NCI-H2227 (cell line): ENCODE measurements around the gene CLTRN.
"Not testable (repeated sequence)": the region's sequence is repeated elsewhere in the genome, so short reads cannot be mapped to it uniquely, and the experiment has no call there.

ENCODE experiments used
- DNase-seq: peaks from one replicate; lab custom pipeline; 2025; ENCODE audit not compliant: unreplicated experiment; lab: John Stamatoyannopoulos, UW

The CLTRN gene, protein sequence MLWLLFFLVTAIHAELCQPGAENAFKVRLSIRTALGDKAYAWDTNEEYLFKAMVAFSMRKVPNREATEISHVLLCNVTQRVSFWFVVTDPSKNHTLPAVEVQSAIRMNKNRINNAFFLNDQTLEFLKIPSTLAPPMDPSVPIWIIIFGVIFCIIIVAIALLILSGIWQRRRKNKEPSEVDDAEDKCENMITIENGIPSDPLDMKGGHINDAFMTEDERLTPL

DNA sequence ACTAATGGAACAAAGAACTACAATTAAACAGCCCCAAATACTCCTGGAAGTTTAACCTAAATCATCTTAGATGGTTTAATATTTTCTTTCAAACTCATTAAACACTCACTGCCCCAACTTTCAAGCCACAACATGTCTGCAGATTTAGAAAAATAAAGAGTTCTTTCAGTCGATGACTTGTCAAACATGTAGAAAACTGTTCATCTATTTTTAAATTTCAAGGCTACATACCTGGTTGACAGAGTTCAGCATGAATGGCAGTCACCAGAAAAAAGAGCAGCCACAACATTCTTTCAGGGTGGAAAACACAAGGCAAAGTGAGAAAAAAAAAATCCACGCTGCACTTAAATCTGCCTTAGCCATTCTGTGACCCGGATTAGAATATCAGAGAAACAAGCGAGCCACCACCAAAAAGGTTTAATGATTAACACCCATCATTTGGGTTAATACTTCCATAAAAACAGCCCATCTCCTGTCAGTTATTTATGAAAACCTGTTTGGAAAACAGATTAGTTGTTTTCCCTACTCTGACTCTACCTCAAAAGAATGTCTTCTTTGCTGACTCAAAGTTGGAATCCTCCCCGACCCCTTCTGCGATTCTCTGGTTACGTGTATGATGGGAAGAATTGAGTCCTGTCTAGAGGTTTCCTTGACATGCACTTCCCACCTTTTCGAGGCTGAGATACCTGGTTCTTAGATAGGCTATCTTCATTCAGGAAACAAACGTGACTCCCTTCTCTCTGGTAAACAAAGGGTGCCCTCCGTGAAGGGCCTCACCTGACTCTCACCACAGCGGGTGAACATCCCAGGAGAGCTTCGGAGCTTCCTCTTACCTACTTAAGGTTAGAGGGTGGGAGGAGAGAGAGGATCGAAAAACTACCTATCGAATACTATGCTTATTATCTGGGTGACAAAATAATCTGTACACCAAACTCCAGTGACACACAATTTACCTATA lies at the start of gene CLTRN:
Gene CLTRN (minus strand): TSS at position 319 of the 958 bp plus-strand sequence. CDS start 30 bp downstream, at position 289.
- DNase-seq = no peak

GRCh38 chrX:15704273-15704672 lies 39.7 kb upstream of the CLTRN start:
- DNase-seq = not testable (repeated sequence)

DNA sequence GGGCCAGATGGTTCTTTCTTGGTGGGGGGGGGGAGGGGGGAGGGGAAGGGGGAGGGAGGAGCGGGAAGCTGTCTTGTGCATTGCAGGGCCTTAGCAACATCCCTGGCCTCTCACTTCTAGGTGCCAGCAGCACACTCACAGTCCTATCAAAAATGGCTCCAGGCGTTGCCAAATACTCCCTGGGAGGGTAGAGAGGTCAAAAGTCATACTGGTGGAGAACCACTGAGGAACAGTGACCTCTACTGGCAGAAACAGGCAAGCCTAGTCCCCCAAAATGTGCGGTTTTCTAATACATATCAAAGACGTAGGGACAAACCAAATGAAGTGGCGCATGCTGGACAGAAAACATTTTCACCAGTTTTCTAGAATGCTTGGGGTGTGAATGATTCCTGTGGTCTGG lies 39.2 kb upstream of the CLTRN start:
- not testable (repeated sequence) for DNase-seq

GRCh38 chrX:15702488-15703371 lies 38.1 kb upstream of the CLTRN start:
- no peak for DNase-seq

DNA sequence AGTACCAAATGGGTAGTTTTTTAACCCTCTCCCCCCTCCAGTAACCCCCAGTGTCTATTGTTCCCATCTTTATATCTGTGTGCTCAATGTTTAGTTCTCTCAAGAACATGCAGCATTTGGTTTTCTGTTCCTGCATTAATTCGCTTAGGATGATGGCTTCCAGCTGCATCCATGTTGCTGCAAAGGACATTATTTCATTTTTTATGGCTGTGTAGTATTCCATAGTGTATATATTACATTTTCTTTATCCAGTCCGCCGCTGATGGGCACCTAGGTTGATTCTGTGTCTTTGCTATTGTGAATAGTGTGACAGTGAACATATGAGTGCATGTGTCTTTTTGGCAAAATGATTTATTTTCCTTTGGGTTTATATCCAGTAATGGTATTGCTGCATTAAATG lies 31.9 kb upstream of the CLTRN start:
- DNase-seq = no peak

DNA sequence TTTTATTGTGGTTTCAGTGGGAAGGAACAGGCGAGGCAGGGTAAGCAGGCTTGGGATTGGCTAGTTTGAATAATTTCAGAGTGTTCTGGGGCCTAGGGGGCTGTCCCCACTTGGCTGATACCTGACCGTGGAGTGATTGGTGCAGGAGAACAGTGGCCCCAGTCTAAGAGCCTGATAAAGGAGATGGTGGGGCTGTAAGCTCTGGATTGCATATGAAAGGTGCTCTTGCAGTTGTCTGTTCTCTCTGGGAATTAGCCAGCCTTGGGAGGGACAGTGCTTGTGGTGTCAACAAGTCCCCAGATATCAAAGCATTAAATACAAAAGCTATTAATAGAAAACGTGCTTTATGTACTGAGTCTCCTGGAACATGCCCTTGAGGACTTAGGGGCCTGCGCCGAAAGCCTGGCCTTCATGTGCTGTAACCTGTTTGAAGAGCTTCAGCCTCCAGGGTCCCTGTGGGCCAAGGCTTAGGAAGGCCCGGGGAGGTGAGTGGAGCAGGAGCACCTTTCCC lies 30.4 kb upstream of the CLTRN start:
- DNase-seq = no peak

GRCh38 chrX:15686818-15687685 lies 22.4 kb upstream of the CLTRN start:
- DNase-seq = peak; percentile 82

- DNase-seq = no peak
Measured at GRCh38 chrX:15683193-15683592, 18.6 kb upstream of the CLTRN start.

- no peak for DNase-seq
Measured at GRCh38 chrX:15681433-15681832, 16.8 kb upstream of the CLTRN start.

- DNase-seq = no peak
Measured at GRCh38 chrX:15680401-15680800, 15.8 kb upstream of the CLTRN start.

DNA sequence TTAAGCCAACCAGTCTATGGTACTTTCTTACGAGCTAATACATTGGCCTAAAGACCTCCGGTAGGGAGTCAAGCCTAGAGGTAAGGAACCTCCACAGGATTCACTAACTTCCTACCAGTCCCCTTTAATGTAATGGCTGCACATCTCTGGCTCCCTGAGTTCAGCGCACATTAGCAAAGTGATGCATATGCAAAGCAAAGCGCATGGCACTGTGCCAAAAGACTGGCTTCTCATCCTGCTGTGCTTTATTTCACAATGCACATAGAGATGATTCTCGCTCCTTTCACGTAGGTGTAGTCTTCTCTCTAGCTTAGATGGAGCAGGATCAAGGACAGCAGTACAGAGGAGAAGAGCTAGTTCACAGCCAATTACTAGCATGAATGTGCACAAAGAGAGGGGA lies 14.6 kb upstream of the CLTRN start:
- no peak for DNase-seq

DNA sequence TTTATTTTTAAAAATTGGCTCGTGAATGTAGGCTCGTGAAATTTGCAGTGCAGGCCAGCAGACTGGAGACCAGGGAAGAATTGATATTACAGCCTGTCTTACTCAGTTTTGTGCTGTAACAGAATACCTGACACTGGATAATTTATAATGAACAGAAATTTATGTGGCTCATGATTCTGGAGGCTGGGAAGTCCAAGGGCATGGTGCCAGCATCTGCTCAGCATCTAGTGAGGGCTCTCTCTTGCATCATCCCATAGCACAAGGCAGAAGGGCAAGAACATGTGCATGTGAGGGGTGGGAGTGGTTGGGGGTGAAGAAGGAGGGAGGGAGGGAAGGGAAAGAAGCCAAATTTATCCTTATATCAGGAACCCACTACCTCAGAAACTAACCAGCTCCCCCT lies 13.7 kb upstream of the CLTRN start:
- DNase-seq = no peak

DNA sequence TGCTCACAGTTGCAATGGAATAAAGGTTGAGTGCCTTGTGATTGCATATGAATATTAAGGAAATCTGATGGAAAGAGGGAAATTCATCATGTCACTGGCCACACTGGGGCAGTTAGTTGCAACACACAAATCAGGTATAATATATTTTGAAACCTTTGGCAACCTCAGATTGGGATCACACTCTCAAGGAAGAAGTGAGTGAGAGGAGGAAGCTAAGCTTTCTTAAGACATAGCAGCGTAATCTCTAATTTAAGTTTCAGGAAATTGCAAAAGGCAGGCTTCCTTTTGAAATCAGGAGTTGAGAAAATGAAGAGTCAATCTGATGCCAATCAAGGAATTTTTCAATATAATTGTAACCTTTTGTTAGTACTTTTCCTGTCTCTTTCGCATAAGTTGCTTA lies 12.3 kb upstream of the CLTRN start:
- DNase-seq = no peak

DNA sequence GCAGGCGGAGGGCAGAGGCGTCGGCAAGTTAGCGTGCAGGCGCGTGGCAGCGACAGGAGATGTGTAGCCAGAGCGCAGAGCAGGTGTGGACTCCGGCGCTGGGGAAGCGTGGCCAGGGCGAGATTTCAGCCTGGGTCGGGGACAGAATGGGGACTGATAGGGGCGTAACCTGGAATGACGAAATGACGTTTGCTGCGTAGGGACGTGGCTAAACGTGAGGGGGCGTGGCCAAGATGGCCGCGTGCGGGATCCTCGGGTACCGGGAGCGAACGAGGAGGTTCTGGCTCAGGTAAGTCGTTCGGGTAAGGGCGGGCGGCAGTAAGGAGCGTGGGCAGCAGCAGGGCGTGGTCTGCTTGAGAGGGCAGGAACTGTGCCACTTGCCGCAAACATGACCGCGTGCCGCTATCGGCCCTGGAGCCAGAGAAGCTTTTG lies 10.9 kb upstream of the CLTRN start:
- peak; percentile 94 for DNase-seq

- peak; percentile 97 for DNase-seq
Measured at GRCh38 chrX:15674841-15675489, 10.4 kb upstream of the CLTRN start.

DNA sequence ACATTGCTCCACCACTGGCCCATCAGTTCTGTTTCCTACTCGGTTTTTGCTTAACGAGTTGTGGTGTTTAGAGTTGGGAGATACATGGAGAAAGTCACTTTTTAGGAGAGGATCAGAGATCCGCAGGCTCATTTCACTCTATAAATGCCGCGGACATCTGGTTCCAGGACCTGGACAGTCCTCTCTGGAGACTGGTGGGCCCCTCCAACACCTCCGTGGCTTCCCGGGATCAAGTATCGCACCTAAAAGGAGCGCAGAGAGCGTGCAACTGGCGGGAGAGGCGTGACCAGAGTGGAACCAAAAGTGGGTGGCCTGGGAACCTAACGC lies 9.9 kb upstream of the CLTRN start:
- no peak for DNase-seq

DNA sequence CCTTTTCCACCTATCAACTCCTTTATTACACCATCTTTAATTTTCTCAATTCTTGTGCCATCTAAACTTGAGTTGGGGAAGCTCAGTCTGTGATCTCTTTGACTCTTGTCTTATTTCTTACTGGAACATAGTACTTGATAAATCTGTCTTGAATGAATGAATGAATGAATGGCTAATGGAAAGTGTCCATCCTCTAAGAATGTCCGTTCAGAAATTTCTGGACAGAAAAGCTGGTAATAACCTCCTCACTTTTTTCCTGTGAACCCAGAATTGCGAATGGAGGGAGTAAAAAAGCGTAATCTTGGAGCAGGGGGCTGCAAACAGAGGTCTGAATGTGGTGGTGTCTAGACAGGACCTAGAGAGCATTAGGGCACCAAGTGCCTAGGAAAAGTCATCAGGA lies 9.4 kb upstream of the CLTRN start:
- DNase-seq = no peak

DNA sequence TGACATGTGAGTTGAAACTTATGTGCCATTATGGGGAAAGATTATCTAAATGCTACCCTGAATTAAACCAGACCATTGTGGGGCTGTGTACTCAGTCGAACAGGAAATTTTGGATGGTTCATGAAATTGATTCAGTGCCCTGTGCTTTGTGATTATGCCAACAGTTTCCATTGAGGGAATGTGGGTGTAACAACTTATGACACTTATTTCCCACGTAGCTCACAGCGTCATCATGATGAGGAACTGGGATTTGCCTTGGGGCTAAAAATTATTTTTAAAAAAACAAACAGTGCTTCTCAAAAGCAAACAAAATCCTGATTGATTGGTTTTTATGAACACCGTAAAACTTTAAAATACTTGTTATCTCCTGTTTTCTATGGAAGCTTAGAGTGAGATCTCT lies 8.3 kb upstream of the CLTRN start:
- DNase-seq = no peak

- DNase-seq = no peak
Measured at GRCh38 chrX:15663439-15663838, 1.2 kb downstream of the CLTRN start.

DNA sequence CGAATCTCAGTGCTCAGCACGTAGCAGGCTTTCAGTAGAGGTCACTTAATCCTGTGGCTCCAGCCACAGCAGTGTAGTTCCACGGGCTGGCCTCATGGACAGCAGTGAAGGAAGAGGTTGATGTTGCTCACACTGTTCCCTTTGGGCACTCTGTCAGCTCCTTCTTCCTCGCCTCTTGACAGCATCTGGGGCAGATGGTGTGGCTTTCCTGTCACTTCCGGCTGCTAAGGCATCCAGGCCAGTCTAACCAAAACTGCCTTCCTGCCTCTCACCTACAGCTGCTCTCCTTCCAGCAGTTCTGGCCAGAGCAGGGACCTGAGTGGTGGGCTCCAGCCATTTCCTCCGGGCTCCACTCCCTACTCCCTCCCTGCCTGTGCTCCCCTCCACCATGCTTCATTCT lies 9.8 kb downstream of the CLTRN start:
- DNase-seq = not testable (repeated sequence)
